ENCODE measurements around the gene ARL11. TPM values are rescaled to one million over a fixed set of nuclear protein-coding genes. Genes with fewer than 3 reads are reported as not detected.

Gene ARL11
- total RNA-seq, 1 donor from 2014 or later = 0.98 TPM

DNA sequence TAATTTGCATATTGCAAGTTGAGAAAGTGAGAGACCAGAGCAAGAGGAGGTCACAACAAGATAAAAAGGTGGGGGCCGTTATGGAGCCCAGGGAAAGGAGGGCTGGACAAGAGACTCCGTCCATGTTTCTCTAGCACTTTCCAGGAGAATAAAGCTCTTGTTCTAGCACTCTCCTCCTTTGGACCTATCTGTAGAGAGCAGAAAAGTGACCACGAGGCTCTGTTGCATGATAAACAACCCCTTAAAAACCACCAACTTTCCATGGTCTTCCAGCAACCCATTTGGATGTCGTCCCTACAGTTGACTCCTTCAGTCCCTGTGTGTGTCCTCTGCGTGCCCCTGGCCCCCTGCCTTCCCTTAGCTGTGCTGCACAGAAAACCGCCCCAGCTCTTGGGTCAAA, 4.1 kb upstream of the ARL11 start:
- intact Hi-C loops (cut with DNase I) = no loop called here
- TF ChIP-seq, protein P1, sequence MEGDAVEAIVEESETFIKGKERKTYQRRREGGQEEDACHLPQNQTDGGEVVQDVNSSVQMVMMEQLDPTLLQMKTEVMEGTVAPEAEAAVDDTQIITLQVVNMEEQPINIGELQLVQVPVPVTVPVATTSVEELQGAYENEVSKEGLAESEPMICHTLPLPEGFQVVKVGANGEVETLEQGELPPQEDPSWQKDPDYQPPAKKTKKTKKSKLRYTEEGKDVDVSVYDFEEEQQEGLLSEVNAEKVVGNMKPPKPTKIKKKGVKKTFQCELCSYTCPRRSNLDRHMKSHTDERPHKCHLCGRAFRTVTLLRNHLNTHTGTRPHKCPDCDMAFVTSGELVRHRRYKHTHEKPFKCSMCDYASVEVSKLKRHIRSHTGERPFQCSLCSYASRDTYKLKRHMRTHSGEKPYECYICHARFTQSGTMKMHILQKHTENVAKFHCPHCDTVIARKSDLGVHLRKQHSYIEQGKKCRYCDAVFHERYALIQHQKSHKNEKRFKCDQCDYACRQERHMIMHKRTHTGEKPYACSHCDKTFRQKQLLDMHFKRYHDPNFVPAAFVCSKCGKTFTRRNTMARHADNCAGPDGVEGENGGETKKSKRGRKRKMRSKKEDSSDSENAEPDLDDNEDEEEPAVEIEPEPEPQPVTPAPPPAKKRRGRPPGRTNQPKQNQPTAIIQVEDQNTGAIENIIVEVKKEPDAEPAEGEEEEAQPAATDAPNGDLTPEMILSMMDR (IDR thresholded peaks at IDR 0.05) = no peak
- TF ChIP-seq POLR2AphosphoS5 (IDR thresholded peaks at IDR 0.05; ENCODE audit: insufficient read depth in 1 of 2, low read depth in 1 of 2) (no peak), POLR2A (IDR thresholded peaks at IDR 0.05) (no peak)

DNA sequence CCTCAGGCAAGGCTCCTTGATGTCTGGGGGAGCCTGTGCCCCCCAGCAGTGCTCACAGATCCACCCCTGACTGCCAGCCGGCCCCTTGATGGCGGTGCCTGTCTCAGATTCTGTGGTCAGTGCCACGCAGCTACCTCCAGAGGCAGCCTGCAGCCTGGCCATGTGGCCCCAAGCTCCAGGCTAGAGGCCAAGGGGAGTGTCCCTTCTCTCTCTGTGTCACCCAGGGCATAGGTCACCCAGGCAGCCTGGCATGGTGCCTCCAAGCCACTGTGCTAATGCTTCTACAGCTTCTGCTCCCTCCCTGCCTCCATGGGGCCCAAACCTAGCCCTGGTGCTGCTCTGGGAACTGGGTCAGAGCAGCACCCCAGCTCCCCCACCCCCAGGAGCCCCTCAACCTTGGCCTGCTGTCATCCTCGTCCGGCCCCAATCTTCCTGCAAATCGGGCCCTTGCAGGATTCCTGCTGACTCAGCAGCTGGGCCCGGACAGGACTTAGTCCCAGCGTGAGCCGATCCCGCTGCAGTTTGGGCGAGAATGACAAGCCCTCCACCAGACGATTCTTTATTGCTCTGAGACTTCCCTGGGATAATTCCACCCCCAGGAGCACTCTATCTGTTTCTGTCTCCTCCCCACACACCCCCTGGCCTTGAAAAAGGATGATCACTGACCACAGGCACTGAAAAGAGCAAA, 2.8 kb upstream of the ARL11 start:
- peak overlapping the region; percentile 62 for H3K27ac ChIP-seq
- intact Hi-C loops (cut with DNase I) = no loop called here
- H3K36me3 ChIP-seq = no peaks in the 10 kb centered on the region
- DNase-seq (ENCODE audit: extremely low spot score in 2 of 2) = no peak
- no peaks in the 10 kb centered on the region for H3K27me3 ChIP-seq
- H3K4me3 ChIP-seq = no peak overlapping the region
- peaks cover 9% of the 10 kb centered on the region for H3K4me1 ChIP-seq
- TF ChIP-seq, protein P1 (IDR thresholded peaks at IDR 0.05) = no peak
- TF ChIP-seq POLR2A (IDR thresholded peaks at IDR 0.05) (no peak), POLR2AphosphoS5 (IDR thresholded peaks at IDR 0.05; ENCODE audit: insufficient read depth in 1 of 2, low read depth in 1 of 2) (no peak)
- no peaks in the 10 kb centered on the region for H3K9me3 ChIP-seq

More for the DNA sequence above, 4.1 kb upstream of the ARL11 start:
- no peaks in the 10 kb centered on the region for H3K9me3 ChIP-seq
- H3K36me3 ChIP-seq = no peaks in the 10 kb centered on the region
- peaks cover 9% of the 10 kb centered on the region for H3K4me1 ChIP-seq
- no peak for DNase-seq (ENCODE audit: extremely low spot score in 2 of 2)
- H3K27me3 ChIP-seq = no peaks in the 10 kb centered on the region
- no peak overlapping the region for H3K27ac ChIP-seq
- H3K4me3 ChIP-seq = no peak overlapping the region

DNA sequence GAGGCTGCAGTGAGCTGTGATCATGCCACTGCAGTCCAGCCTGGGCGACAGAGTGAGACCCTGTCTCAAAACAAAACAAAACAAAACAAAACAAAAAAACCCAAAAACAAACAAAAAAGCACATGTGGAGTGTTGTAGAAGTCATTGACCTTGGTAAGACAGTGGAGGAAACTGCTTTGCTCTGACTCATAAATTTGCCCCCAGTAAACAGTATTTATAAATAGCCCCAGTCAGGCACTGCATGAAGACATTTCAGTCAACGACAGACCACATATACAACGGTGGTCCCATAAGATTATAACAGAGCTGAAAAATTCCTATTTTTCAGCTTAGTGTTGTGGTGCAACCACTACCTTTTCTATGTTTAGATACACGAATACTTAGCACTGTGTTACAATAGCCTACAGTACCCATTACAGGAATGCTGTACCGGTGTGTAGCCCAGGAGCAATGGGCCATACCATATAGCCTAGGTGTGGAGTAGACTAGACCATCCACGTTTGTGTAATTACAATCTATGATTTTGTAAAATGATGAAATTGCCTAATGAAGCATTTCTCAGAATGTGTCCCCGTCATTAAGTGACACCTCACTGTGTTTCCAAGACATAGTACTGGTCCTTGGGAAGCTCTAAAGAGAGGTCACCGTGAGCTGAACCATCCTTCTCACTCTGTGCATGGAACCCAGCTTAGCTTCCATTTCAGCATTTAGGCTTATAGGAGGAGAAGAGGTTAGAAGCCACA, 1.1 kb downstream of the ARL11 start:
- intact Hi-C loops (cut with DNase I) = no loop called here
- Histone ChIP-seq H3K36me3 (no peaks in the 10 kb centered on the region), H3K4me1 (peaks cover 9% of the 10 kb centered on the region), H3K4me3 (peak overlapping the region in 1 of 2 donors; percentile 21), H3K27me3 (no peaks in the 10 kb centered on the region), H3K9me3 (no peaks in the 10 kb centered on the region), H3K27ac (no peak overlapping the region)
- TF ChIP-seq, protein P1 (IDR thresholded peaks at IDR 0.05) = no peak
- TF ChIP-seq POLR2AphosphoS5 (IDR thresholded peaks at IDR 0.05; ENCODE audit: insufficient read depth in 1 of 2, low read depth in 1 of 2) (no peak), POLR2A (IDR thresholded peaks at IDR 0.05) (no peak)
- no peak for DNase-seq (ENCODE audit: extremely low spot score in 2 of 2)

DNA sequence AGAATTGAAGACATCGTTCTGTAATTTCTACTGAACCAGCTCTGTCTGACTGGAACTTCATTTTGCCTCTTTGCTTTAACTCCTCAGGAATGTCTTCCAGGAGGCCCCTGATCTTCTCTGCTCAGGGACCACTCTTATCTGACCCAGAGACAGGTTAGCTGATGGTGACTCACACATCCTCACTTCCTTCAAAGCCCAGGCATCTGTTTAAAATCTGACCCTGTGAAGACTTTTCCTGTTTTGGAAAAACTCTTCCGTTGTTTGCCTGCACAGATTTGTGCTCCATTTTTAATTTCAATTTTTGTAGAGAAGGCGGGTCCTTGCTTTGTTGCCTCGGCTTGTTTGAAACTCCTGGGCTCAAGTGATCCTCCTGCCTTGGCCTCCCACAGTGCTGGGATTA, 1.6 kb downstream of the ARL11 start:
- TF ChIP-seq, protein P1 (IDR thresholded peaks at IDR 0.05) = no peak
- TF ChIP-seq POLR2A (IDR thresholded peaks at IDR 0.05) = no peak
- TF ChIP-seq POLR2AphosphoS5 (IDR thresholded peaks at IDR 0.05; ENCODE audit: insufficient read depth in 1 of 2, low read depth in 1 of 2) = no peak
- H3K4me1 ChIP-seq = peaks cover 9% of the 10 kb centered on the region
- DNase-seq (ENCODE audit: extremely low spot score in 2 of 2) = no peak
- H3K4me3 ChIP-seq = no peak overlapping the region
- intact Hi-C loops (cut with DNase I) = no loop called here
- H3K27me3 ChIP-seq = no peaks in the 10 kb centered on the region
- H3K9me3 ChIP-seq = no peaks in the 10 kb centered on the region
- no peak overlapping the region for H3K27ac ChIP-seq
- no peaks in the 10 kb centered on the region for H3K36me3 ChIP-seq

DNA sequence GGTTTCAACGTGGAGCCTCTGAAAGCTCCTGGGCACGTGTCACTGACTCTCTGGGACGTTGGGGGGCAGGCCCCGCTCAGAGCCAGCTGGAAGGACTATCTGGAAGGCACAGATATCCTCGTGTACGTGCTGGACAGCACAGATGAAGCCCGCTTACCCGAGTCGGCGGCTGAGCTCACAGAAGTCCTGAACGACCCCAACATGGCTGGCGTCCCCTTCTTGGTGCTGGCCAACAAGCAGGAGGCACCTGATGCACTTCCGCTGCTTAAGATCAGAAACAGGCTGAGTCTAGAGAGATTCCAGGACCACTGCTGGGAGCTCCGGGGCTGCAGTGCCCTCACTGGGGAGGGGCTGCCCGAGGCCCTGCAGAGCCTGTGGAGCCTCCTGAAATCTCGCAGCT, 2.3 kb downstream of the ARL11 start:
- Histone ChIP-seq H3K9me3 (no peaks in the 10 kb centered on the region), H3K4me1 (peaks cover 4% of the 10 kb centered on the region), H3K27ac (no peak overlapping the region), H3K27me3 (no peaks in the 10 kb centered on the region), H3K36me3 (no peaks in the 10 kb centered on the region), H3K4me3 (no peak overlapping the region)
- intact Hi-C loops (cut with DNase I) = no loop called here
- TF ChIP-seq POLR2A (IDR thresholded peaks at IDR 0.05) (no peak), POLR2AphosphoS5 (IDR thresholded peaks at IDR 0.05; ENCODE audit: insufficient read depth in 1 of 2, low read depth in 1 of 2) (no peak)
- TF ChIP-seq, protein P1 (IDR thresholded peaks at IDR 0.05) = no peak
- DNase-seq (ENCODE audit: extremely low spot score in 2 of 2) = no peak

All from vagina (tissue), 2 donors.